CD4-positive, alpha-beta T cell treated with Interleukin-6 for 4 hours (primary cell): ENCODE measurements around the gene UBE2E1.

Experiments used
- DNase-seq: peaks from one replicate; pipeline ENCODE4 v3.0.0-alpha.2; 2020; ENCODE audit warnings: mixed read lengths

The UBE2E1 gene

DNA sequence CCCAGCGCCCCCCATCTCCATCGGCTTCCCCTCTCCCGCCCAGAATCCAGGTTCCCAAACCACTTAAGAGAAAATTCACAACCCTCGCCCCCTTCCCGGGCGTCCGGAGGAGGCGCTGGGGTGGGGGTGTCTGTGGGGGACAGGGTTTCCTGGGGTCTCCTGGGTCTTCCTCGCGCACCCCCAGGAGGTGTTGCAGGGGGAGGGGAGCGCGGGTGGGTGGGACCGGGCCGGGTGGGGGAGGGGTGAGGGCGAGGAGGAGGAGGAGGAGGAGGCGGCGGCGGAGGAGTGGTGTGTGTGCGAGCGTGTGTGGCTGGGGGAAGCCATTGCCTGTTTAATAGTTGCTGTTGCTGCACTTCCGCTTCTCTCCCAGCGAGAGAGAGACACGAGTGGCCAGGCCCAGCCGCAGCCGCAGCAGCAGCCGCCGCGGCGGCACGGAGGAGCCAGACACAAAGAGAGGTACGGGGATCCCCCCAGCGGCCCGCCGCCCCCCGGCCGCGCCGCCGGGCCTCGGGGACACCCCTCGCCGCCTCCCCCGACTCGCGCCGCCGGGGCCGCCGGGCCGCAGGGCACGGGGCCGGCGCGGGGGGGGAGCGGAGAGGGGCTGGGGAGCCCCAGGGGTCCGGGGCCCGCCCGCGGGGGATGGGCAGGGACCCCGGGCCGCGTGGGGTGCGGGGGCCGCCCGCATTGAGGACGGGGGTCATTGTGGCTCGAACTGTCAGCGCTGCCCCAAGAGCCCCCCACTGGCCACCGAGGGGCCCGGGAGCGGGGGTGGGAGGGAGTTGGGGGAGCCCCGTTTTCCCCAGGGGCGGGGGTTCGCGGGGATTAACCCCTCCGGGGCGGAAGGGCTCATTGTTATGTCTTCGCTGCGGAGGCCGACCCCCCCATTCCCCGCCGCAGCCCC, at the start of gene UBE2E1:
TSS of gene UBE2E1 (plus strand) at position 323 of the 901 bp plus-strand sequence. CDS start 1,315 bp downstream, outside the sequence.
- peak; percentile 80 for DNase-seq

DNA sequence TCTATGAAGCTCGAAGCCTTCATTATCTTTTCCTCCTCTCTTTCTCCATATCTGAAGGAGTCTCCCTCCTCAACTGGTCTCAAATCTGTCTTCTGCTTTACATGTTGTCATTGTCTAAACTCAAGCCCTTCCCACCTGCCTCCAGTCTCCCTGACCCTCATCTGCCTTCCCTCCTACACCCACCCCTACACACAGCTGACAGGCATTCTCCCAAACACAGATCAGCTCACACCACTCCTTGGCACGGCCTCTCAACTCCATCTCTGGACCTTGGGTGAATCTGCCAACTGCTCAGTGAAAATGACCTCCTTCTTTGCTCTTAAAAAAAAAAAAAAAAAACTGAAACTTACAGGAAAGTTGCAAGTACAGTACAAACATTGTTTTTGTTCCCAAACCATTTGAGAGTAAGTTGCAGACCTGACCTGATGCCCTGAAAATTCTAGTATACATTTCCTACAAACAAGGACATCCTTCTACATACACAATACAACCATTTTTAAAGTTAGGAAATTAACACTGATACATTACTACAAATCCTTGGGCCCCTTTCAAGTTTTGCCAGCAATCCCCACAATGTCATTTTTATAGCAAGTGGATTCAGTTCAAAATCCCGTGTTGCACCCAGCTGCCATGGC, 49.4 kb upstream of the UBE2E1 start:
- no peak for DNase-seq

DNA sequence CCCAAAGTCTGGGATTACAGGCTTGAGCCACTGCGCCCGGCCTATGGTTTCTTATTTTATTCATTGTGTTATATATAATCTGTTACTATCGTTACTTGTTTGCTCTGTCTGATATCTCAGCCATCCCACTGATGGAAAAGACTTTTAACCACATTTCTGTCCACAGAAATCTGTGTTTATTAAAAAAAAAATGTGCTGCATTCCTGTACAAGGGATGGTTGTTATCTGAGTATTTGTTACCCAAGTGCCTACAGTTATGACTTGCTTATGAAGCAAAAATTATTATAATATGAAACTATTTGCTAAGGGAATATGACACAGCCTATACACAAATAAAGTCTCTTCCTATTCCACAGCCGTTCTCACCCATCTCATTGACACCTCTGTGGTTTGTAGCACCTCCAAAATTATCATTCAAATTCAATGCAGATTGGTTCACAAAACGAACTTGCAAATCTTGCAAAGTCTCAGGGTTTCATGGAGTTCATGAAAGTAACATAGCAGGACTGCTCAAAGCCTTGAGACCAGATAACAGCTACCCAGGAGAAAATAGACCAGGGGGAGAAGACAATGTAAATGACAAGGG, 47.4 kb upstream of the UBE2E1 start:
- DNase-seq = no peak

DNA sequence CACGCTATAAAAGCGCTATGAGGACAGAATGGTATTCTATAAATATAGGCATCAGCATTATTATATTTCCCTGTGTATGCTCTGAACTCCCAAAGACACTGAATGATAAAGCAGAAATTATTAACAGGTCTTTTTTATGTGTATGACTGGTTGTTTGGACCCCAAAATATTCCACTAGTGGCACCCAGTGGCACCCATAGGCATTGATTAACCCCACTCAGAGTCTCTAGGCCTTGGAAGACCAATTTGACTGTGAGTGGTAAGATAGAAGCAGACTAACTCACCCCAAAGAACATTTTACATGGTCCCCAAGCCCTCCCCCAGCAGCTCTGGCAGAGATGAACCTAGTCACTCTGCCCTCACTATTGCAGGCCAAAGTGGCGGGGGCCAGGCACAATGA, 45.4 kb upstream of the UBE2E1 start:
- no peak for DNase-seq

DNA sequence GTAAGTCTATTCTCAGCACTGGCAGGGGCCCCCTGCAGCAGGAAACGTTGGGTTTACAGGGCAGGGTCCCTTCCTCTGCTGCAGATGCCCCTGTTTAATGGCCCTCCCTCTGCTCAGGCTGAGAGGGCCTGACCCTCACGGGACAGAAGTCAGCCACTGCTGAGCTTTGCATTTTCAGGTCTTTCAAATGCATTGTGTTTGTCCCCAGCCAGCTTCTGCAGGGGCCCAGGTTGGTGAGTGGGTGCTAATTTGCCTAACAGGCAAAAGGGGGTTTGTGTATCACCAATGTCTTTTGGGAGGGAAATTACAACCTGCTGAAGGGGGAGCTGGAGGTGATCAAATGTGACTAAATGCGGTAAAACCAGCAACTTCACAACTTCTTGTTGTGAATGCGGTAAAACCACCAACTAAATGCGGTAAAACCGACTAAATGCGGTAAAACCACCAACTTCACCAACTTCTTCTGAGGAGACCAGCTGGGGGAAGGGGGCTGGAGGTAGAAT, 44.8 kb upstream of the UBE2E1 start:
- no peak for DNase-seq

DNA sequence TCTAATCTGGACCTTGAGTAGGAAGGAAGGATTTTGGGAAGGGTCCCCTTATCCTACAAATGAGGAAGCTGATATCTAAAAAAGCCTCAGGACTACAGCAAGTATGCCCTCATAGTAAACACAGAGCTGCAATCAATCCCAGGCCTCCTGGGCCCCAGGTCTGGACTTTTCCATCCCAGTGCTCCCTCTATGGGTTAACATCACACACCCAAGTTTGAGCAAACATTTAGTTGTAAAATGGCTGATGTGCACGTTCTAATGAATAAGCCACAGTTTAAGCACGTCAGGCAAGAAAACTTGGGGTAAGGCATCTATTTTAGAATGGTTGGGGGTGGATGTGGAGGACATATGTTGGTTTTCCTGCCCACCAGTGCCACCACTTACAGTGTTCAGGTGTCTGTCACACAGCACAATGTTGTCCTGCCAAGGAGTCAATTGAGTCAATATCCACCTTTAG, 44.3 kb upstream of the UBE2E1 start:
- DNase-seq = no peak

DNA sequence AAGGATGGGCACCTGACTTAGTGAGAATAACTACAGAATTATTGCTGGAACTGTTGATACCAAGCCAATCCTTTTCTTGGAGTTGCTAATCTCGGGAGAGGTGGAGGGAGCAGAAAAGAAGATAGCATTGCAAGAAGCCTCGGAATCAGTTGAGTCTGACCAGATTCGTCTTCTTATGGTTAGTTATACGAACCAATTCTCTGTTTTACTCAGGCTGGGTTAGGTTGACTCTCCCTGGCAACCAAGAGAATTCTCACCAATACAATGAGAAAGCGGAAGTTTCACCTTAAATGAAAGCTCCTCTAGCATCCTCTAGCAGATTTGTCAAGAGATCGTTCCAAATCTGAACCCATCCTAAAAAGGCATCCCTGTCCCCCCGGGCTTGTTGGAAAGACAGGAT, 43.5 kb upstream of the UBE2E1 start:
- DNase-seq = no peak

DNA sequence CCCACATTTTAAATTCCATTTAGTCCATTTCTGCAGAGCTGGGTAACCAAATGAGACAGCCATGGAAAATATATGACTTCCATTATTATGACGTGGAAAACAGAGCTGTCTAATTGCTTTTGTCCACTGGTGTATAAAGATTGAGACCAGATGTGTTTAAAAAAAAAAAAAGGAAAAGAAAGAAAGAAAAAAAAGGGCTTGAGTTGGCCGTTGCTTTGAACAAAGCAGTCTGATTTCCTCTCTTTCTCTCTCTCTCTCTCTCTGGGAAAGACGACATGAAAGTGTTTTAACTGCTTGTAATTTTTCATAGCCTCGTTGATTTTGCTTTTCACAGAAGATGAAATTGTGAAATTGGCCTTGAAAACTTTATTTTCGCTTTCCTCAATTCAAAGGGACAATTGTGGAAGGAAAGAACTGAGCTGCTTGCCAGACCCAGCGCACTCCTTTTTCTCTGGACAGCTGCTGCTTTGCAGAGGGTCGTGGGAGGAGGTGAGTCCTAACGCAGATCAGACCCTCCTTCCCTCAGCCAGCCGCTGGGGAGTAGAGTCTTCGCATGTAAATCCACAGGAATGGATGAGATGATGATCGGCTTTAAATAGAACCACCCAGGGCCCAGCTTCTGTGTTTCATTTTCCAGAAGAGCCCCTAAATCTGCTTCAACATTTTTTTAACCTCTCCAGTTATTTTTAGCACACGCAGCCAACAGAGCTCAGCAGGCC, 42.8 kb upstream of the UBE2E1 start:
- DNase-seq = no peak

DNA sequence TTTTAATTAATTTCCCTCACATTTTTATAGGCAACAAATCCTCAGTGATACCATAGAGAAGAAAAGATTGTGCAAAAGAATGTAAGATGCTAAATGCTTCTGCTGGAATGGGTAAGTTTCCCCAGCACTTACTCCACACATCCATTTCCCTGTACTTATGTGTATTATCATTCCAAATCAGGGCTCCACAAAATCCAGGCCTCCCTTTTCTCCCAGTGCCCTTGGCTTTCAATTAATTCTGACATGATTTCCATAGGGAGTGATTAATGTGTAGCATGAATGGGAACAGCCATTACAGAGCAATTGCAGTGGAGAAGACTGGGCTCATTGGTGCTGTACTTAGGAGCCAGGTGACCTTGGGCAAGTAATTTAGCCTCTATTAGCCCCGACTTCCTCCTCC, 41.3 kb upstream of the UBE2E1 start:
- no peak for DNase-seq

DNA sequence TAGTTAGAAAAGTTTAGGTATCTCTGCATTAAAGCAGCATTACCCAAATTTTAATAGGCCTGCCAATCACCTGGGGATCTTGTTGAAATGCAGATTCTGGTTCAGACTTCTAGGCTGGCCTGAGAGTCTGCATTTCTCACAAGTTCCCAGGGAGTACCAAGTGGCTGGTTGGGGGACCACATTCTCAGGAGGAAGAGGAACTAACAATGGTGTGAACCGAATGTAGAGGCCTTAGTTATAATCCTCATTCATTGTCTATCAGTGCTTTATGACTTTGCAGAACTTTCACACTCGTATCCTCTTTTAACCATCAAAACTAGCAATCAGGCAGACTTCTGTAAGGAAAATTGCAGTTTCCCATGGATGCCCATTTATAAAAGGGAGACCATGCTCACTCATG, 38.2 kb upstream of the UBE2E1 start:
- DNase-seq = no peak

DNA sequence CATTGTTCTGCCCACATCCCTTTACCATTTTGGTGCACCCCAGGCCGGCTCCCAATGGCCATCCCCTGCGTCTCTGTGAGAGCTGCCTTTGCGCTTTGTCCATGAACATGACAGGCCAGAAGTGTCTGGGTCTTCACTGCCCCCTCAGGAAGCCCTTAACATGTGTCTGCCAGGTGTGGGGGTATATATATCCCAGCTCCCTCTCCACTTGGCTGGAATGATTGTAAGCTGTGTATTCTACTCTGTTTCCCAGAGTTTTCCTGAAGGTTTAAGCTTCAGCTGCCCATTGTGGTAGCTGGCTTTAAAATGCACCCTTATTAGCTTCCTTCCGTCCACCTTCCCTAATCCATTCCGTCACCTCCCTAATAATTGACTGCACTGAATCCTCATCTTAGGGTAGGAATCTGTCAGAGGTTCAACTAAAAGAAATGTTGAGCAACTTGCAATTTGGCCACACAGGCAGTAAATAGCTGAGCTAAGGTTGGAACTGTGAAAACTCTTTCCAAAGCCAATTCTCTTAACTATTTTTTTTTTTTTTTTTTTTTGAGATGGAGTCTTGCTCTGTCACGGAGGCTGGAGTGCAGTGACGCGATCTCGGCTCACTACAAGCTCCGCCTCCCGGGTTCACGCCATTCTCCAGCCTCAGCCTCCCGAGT, 30.4 kb upstream of the UBE2E1 start:
- no peak for DNase-seq

DNA sequence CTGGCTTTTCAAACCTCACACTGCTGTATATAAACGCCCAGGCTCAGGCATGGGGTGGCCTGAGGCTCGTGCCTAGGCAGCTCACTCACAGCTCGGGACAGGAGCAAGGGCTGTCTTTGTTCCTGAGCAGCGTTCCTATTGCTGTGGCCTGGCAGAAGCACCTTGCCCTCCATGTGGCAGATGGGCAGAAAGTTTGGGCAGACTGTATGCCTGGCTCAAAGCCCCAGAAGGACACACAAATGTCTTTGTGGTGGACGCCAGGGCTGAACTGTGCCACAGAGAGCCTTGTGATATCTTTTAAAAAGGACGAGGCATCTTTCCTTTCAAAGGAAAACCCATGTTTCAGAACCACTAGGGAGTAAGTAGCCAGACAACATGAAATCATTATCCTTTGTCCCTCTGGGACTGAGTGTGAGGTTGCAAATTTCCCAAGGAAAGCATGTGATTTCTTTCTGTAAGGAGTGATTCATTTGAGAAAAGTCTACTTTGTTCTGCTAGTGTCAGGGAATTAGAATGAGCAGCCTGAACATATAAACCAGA, 29.3 kb upstream of the UBE2E1 start:
- no peak for DNase-seq

DNA sequence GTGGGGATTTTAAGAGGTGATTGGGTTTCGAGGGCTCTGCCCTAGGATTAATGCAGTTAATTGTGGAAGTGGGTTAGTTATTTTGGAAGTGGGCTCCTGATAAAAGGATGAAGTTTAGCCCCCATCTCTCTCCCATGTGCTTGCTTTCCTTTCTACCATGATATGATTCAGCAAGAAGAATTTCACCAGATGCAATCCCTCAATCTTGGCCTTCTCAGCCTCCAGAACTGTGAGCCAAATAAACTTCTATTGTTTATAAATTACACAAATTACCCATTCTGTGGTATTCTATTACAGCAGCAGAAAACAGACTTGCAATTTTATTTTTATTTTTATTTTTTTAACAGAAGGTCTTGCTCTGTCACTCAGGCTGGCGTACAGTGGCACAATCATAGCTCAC, 27.3 kb upstream of the UBE2E1 start:
- DNase-seq = no peak

DNA sequence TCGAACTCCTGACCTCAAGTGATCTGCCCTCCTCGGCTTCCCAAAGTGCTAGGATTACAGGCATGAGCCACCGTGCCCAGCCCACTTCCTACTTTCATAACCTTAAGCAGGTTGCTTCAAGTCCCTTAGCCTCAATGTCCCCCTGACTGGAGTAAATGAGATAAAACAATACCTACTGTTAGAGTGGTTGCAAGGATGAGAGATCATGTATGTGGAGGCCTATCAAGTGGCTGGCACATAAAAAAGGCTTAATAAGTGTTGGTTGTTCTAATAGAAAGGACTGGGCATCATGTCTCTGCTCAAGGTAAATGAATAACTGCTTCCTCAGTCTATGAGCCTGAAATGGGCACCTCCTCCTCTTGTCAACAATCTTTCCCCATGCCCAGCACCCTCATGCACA, 25.9 kb upstream of the UBE2E1 start:
- DNase-seq = no peak

DNA sequence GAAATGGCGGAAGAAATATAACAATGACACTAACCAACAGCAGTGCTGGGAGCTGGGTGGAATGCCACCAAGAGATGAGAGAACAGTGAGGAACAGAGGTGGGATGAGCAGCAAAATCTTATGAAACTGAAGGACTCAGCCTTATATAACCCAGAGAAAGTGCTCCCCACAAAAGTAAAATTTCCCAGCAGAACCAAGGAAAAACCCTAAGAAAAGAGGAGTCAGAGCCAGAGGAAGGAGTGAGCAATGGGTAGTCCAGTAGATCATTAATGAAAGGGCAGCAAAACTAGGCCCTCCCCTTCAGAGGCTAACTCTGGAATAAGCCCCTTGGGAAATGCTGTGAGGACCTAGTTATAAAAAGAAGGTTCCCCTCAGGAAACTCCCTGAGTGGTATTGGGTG, 24.7 kb upstream of the UBE2E1 start:
- no peak for DNase-seq

DNA sequence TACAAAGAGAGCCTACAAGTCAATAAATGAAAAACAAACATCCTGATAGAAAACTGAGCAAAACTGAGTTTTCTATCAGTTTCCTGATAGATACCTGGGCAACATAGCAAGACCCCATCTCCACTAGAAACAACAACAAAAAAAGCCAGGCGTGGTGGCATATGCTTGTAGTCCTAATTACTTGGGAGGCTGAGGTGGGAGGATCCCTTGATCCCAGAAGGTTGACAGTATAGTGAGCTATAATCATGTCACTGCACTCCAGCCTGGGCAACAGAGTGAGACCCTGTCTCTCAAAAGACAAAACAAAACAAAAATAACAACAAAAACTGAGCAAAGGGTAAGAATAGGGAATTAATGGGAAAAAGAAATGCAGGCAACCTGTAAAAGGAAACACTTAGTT, 23.9 kb upstream of the UBE2E1 start:
- DNase-seq = no peak

DNA sequence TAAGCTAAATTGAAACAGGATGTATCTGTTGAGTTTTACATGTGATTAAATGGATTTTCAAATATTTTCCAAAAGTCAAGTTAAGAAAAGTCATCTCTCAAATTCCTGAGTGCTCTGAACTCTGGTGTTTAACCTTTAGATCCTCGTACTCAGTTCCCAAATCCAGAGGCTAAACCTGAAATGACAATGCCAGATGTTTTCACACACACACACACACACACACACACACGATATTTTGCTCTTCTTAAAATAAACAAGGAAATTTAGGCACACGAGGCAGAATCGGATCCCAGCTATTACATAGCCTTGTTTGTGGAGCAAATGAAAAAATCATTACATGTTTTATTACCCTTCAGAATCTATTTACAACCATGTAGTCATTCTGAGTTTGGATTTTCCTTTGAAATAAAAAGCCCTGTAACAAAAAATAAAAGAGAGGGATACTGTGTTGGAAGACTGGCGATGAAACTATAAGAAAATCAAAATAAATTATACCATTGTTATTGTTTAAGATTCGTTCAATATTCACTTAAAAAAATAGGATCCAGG, 20.6 kb upstream of the UBE2E1 start:
- DNase-seq = no peak

DNA sequence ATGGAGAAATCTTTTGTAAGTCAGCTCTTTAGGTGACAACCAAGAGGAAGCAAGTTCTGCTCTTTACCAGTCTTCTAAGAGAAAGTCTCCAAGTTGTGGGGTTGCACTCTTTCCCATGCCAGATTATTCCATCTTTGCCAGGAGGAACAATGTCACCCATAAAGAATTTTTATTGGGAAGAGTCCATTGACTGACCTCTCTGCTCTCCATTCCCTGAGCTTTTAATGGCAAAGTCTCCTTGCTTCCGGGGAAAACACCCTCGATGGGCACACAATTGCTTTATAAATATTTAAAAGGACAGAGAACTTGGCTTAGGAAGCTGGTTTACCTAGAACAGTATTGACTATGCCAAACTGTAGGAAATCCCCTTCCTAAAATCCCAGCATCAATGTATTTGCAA, 19.9 kb upstream of the UBE2E1 start:
- no peak for DNase-seq

DNA sequence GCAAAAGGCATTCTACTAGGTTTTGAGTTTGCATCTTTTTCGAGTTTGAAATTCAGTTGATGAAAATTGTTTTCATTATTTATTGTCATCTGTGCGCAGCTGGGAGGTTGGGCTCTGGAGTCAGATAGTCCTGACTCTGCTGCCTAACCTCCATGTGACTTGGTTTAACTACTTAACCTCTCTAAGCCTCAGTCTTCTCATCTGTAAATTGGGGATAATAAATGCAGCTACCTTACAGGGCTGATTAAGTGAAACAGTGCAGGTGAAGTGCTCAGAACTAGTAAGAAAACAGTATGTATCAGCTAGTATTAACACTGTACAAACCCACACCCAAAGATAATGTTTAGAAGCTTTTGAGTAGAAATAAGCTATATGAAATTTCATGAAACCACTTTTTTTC, 14.1 kb upstream of the UBE2E1 start:
- DNase-seq = no peak

DNA sequence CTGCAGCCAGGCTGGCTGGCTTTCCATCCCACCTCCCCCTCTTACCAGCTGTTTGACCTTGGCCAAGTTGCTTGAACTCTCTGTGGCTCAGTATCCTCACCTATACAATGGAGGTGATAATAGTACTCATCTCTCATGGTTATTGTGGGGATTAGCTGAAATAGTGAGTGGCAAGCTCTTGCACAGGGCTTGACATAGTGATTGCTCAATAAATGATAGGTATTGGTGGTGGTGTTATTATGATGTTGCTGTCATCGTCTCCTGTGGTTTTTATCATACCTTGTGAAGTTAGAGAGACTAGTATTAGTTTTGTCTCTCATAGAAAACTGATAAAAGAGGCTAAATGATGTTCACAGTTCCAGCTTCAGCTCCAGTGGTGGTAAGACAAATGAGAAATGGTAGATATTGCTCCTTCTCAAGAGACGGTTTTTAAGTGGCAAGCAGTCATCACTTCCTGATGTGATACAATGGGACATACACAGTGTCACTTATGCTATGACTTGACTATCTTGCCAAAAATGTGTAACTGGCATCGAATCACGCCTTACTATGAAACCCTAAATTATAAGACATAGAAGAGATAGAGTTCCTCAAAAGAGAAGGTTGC, 12.1 kb upstream of the UBE2E1 start:
- no peak for DNase-seq

DNA sequence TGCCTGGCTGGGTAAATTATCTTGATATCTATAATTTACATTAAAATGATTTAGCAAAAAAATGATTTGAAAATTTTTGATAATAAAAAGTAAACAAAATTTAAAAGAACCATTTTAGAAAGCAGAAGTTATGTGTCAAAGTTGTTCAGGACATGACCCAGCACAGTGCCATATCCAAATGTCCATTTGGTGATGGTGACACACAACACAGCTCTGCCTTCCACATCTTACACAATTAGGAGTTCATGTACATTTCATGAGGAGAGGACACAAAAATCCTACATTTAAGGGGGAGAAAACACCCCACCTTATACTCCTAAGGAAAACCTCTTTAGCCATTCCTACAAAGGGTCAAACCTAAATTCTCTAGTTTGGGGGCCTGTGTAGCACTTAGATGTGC, 10.7 kb upstream of the UBE2E1 start:
- DNase-seq = no peak

DNA sequence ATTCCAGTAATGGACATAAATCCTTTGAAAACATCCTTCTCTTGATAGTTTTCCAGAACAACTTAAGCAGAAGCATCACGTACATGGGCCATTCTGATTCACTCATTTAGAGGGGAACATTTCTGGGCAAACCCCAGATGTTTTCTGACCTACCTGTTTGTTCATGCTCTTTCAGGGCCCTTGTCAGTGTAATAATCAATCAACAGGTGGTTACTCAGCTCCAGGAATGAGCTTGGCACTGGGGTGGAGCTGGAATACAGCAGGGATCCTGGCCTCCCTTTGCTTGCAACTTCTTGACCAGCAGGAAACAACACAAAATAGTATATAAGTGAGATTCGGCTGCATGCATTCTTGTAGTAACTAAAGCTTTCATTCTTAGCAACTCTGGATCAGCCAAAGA, 9.2 kb upstream of the UBE2E1 start:
- DNase-seq = no peak
